HEK293T (cell line): Measurements from ENCODE around the gene TSPOAP1.

ENCODE experiments used
- CTCF ChIA-PET: fragments of 350-600 bp; formaldehyde crosslinking; extraction: SDS; loops from one replicate; lab custom pipeline; 2021; ENCODE audit warnings: antibody characterized with exemption, inconsistent platforms; lab: Yijun Ruan, JAX
- POLR2A ChIA-PET: fragments of 350-600 bp; formaldehyde crosslinking; extraction: SDS; loops from one replicate; lab custom pipeline; 2020; ENCODE audit warnings: antibody characterized with exemption, inconsistent platforms; lab: Yijun Ruan, JAX
- DNase-seq: peaks from one replicate; pipeline ENCODE4 v3.0.0; 2012; ENCODE audit warnings: mixed read lengths; ENCODE audit errors: extremely low spot score
- ARNT ChIP-seq: fragments of 450-650 bp; IDR thresholded peaks from 2 replicates; pipeline ENCODE4 v1.6.1; 2017; ENCODE audit warnings: mild to moderate bottlenecking
- BHLHE40 ChIP-seq: fragments of 450-650 bp; IDR thresholded peaks from 2 replicates; pipeline ENCODE4 v1.6.1; 2016; ENCODE audit warnings: mild to moderate bottlenecking, moderate library complexity, borderline replicate concordance
- CTBP1 ChIP-seq: fragments of 450-650 bp; IDR thresholded peaks from 2 replicates; pipeline ENCODE4 v1.6.1; 2016; ENCODE audit warnings: borderline replicate concordance
- ELF4 ChIP-seq: fragments of 450-650 bp; IDR thresholded peaks from 2 replicates; pipeline ENCODE4 v1.6.1; 2017; ENCODE audit warnings: antibody characterized with exemption
- FOXA1 ChIP-seq: fragments of 450-650 bp; IDR thresholded peaks from 2 replicates; pipeline ENCODE4 v1.6.1; 2016; ENCODE audit warnings: mild to moderate bottlenecking
- FOXK2 ChIP-seq: fragments of 450-650 bp; IDR thresholded peaks from 2 replicates; pipeline ENCODE4 v1.6.1; 2016; ENCODE audit warnings: mild to moderate bottlenecking
- HDGF ChIP-seq: fragments of 450-650 bp; IDR thresholded peaks from 2 replicates; pipeline ENCODE4 v1.6.1; 2017; ENCODE audit warnings: antibody characterized with exemption, borderline replicate concordance
- L3MBTL2 ChIP-seq: fragments of 450-650 bp; conservative IDR thresholded peaks from 2 replicates; pipeline ENCODE4 v1.6.1; 2016; ENCODE audit warnings: mild to moderate bottlenecking
- LEF1 ChIP-seq: fragments of 450-650 bp; IDR thresholded peaks from 2 replicates; pipeline ENCODE4 v1.6.1; 2017; ENCODE audit warnings: mild to moderate bottlenecking, borderline replicate concordance
- NFRKB ChIP-seq: fragments of 450-650 bp; IDR thresholded peaks from 2 replicates; pipeline ENCODE4 v1.6.1; 2016; ENCODE audit warnings: mild to moderate bottlenecking, moderate library complexity
- PKNOX1 ChIP-seq: fragments of 450-650 bp; IDR thresholded peaks from 2 replicates; pipeline ENCODE4 v1.6.1; 2016
- SP1 ChIP-seq: fragments of 450-650 bp; IDR thresholded peaks from 2 replicates; pipeline ENCODE4 v1.6.1; 2017
- SUZ12 ChIP-seq: fragments of 450-650 bp; IDR thresholded peaks from 2 replicates; pipeline ENCODE4 v1.6.1; 2016; ENCODE audit warnings: mild to moderate bottlenecking
- TARDBP ChIP-seq: fragments of 450-650 bp; IDR thresholded peaks from 2 replicates; pipeline ENCODE4 v1.6.1; 2016
- ZNF384 ChIP-seq: fragments of 450-650 bp; IDR thresholded peaks from 2 replicates; pipeline ENCODE4 v1.6.1; 2016

The TSPOAP1 gene

GRCh38 chr17:58305626-58306025 is 23.0 kb downstream of the TSPOAP1 start:
- ChIA-PET POLR2A (interaction anchor here (0.8 kb wide), 2 partner anchors 9 to 47 kb away, joined by 3 to 6 read pairs; partner anchors contain the start of gene SUPT4H1), CTCF (interaction anchor here (0.6 to 2.9 kb wide), 2 partner anchors 12 to 132 kb away, joined by 3 to 17 read pairs; no protein-coding TSS in a partner anchor)
- DNase-seq, result no peak
- TF ChIP-seq TARDBP, result no peak
- TF ChIP-seq FOXK2, result no peak
- TF ChIP-seq FOXA1, result no peak

GRCh38 chr17:58304750-58305486 is 23.7 kb downstream of the TSPOAP1 start:
- TF ChIP-seq CTBP1 (no peak), FOXA1 (no peak), ZNF384 (no peak), PKNOX1 (no peak), FOXK2 (no peak)
- no peak for DNase-seq
- POLR2A ChIA-PET, result interaction anchor here (0.8 to 1.2 kb wide), 4 partner anchors 9 to 48 kb away, joined by 3 to 6 read pairs (median 4); partner anchors contain the start of gene SUPT4H1
- CTCF ChIA-PET, result interaction anchor here (0.5 to 2.9 kb wide), 8 partner anchors 7 to 863 kb away, joined by 3 to 17 read pairs (median 3); no protein-coding TSS in a partner anchor

GRCh38 chr17:58303971-58304749 is 24.4 kb downstream of the TSPOAP1 start:
- POLR2A ChIA-PET, result interaction anchor here (0.8 to 1.2 kb wide), 3 partner anchors 48 to 113 kb away, joined by 3 to 5 read pairs (median 4); partner anchors contain the start of genes RNF43 and SUPT4H1
- TF ChIP-seq CTBP1 (no peak), ARNT (no peak), TARDBP (no peak), NFRKB (no peak), HDGF (no peak), FOXA1 (no peak), ELF4 (no peak), BHLHE40 (no peak), PKNOX1 (no peak), LEF1 (no peak), SUZ12 (no peak)
- peak; percentile 92 for DNase-seq
- CTCF ChIA-PET, result interaction anchor here (0.5 to 2.9 kb wide), 16 partner anchors 8 to 862 kb away, joined by 3 to 17 read pairs (median 3); partner anchors contain the start of gene RNF43

- no peak for DNase-seq
- TF ChIP-seq PKNOX1 (no peak), ZNF384 (no peak), NFRKB (no peak), L3MBTL2 (no peak), TARDBP (no peak), FOXA1 (no peak), SP1 (no peak), CTBP1 (no peak), SUZ12 (no peak), ELF4 (no peak), HDGF (no peak), LEF1 (no peak), ARNT (no peak)
- ChIA-PET CTCF (interaction anchor here (0.6 to 1.7 kb wide), 3 partner anchors 9 to 231 kb away, joined by 3 to 5 read pairs (median 3); no protein-coding TSS in a partner anchor), POLR2A (no interaction called here)
These were observed 25.5 kb downstream of the TSPOAP1 start for GRCh38 chr17:58302919-58303585.

- TF ChIP-seq ARNT, result no peak
- no peak for TF ChIP-seq FOXA1
- TF ChIP-seq HDGF, result no peak
- no peak for TF ChIP-seq CTBP1
- no peak for TF ChIP-seq FOXK2
- no peak for TF ChIP-seq PKNOX1
- TF ChIP-seq BHLHE40, result no peak
- TF ChIP-seq ELF4, result no peak
- DNase-seq, result no peak
- POLR2A ChIA-PET, result interaction anchor here (0.8 kb wide), 1 partner anchor 50 kb away, joined by 3 read pairs; the partner anchor contains the start of gene SUPT4H1
- CTCF ChIA-PET, result interaction anchor here (0.6 to 1.3 kb wide), 3 partner anchors 15 to 326 kb away, joined by 3 read pairs; no protein-coding TSS in a partner anchor
These were observed 26.2 kb downstream of the TSPOAP1 start for GRCh38 chr17:58302171-58302918.
